IMR-90 (cell line): Measurements from ENCODE around the gene SPATA46. TPM values are rescaled to one million over a fixed set of nuclear protein-coding genes. Genes with fewer than 3 reads are reported as not detected.
"Not testable (repeated sequence)": the region's sequence is repeated elsewhere in the genome, so short reads cannot be mapped to it uniquely, and the experiment has no call there.

Experiments used
- ATAC-seq: fragments of 200-7000 bp; cut with Tn5 transposase; 2 replicates; pipeline ENCODE4 v1.9.1; 2020; ENCODE audit warnings: low read depth, mild to moderate bottlenecking, moderate library complexity
- BruUV-seq: library from RNA; stranded (reverse); fragments of 400-500 nt; replicated peaks from 2 replicates; lab custom pipeline; 2021; lab: Mats Ljungman, UMichigan
- CTCF ChIA-PET: fragments of 300-600 bp; formaldehyde crosslinking; extraction: SDS; loops from one replicate; lab custom pipeline; 2021; ENCODE audit warnings: antibody characterized with exemption; lab: Yijun Ruan, JAX
- POLR2A ChIA-PET: fragments of 300-600 bp; sonication (Branson Sonifier 250); formaldehyde crosslinking; loops from one replicate; lab custom pipeline; 2022; ENCODE audit warnings: antibody characterized with exemption; ENCODE audit not compliant: unreplicated experiment; lab: Charles Lee
- DNase-seq: peaks from one replicate; pipeline ENCODE4 v3.0.0; 2013
- H2AFZ ChIP-seq: replicated peaks from 2 replicates; pipeline ENCODE3; 2013; ENCODE audit warnings: low read length, mild to moderate bottlenecking; ENCODE audit not compliant: poor library complexity
- H2AK5ac ChIP-seq: 2 replicates; pipeline ENCODE4 v1.6.1; 2013; ENCODE audit warnings: low read depth, low read length, inconsistent platforms
- H2AK9ac ChIP-seq: replicated peaks from 2 replicates; pipeline ENCODE3; 2013; ENCODE audit warnings: mild to moderate bottlenecking, low read depth, low read length, moderate library complexity; ENCODE audit not compliant: poor library complexity
- H2BK120ac ChIP-seq: 2 replicates; pipeline ENCODE4 v1.6.1; 2013; ENCODE audit warnings: low read depth, low read length, inconsistent platforms
- H2BK15ac ChIP-seq: 3 replicates; pipeline ENCODE4 v1.6.1; 2013; ENCODE audit warnings: low read depth, low read length, inconsistent platforms
- H2BK20ac ChIP-seq: 2 replicates; pipeline ENCODE4 v1.6.1; 2013; ENCODE audit warnings: low read depth, mild to moderate bottlenecking, inconsistent platforms, low read length, moderate library complexity
- H2BK5ac ChIP-seq: 2 replicates; pipeline ENCODE4 v1.6.1; 2013; ENCODE audit warnings: mild to moderate bottlenecking, low read depth, low read length, inconsistent platforms; ENCODE audit not compliant: poor library complexity, severe bottlenecking
- H3K14ac ChIP-seq: replicated peaks from 2 replicates; pipeline ENCODE4 v1.6.1; 2013; ENCODE audit warnings: low read depth, low read length, inconsistent platforms
- H3K18ac ChIP-seq: 2 replicates; pipeline ENCODE4 v1.6.1; 2013; ENCODE audit warnings: low read depth, low read length, control low read depth
- H3K23ac ChIP-seq: 2 replicates; pipeline ENCODE4 v1.6.1; 2013; ENCODE audit warnings: low read depth, low read length, inconsistent platforms
- H3K27ac ChIP-seq: 2 replicates; pipeline ENCODE4 v1.5.1; 2013; ENCODE audit warnings: mild to moderate bottlenecking, control low read depth, low read length; ENCODE audit not compliant: insufficient read depth
- H3K27me3 ChIP-seq: 2 replicates; pipeline ENCODE4 v1.6.1; 2013; ENCODE audit warnings: low read length; ENCODE audit not compliant: control insufficient read depth, insufficient read depth
- H3K36me3 ChIP-seq: 2 replicates; pipeline ENCODE4 v1.6.1; 2013; ENCODE audit warnings: low read length, mixed read lengths; ENCODE audit not compliant: control insufficient read depth, insufficient read depth
- H3K4ac ChIP-seq: 2 replicates; pipeline ENCODE4 v1.6.1; 2013; ENCODE audit warnings: low read depth, low read length, inconsistent platforms
- H3K4me1 ChIP-seq: 2 replicates; pipeline ENCODE4 v1.6.1; 2013; ENCODE audit warnings: low read length, mixed read lengths; ENCODE audit not compliant: control insufficient read depth, insufficient read depth
- H3K4me2 ChIP-seq: 2 replicates; pipeline ENCODE4 v1.6.1; 2013; ENCODE audit warnings: low read depth, mild to moderate bottlenecking, control low read depth, low read length, moderate library complexity
- H3K4me3 ChIP-seq: 2 replicates; pipeline ENCODE4 v1.5.1; 2013; ENCODE audit warnings: low read depth, mild to moderate bottlenecking, control low read depth, low read length, moderate library complexity; ENCODE audit not compliant: insufficient read depth
- H3K56ac ChIP-seq: 2 replicates; pipeline ENCODE4 v1.6.1; 2013; ENCODE audit warnings: low read length, inconsistent platforms; ENCODE audit not compliant: insufficient read depth; ENCODE audit errors: extremely low read depth
- H3K79me1 ChIP-seq, 2 experiments: 2 replicates each; pipeline ENCODE4 v1.6.1; 2013; ENCODE audit warnings: low read length in 2 of 2, inconsistent platforms in 1 of 2, low read depth in 1 of 2
- H3K9ac ChIP-seq: 2 replicates; pipeline ENCODE4 v1.6.1; 2013; ENCODE audit warnings: low read depth, low read length, control low read depth
- H3K9me1 ChIP-seq: 2 replicates; pipeline ENCODE4 v1.6.1; 2013; ENCODE audit warnings: low read length, inconsistent platforms; ENCODE audit not compliant: insufficient read depth
- H3K9me3 ChIP-seq: 2 replicates; pipeline ENCODE4 v1.6.1; 2013; ENCODE audit warnings: low read length; ENCODE audit not compliant: control insufficient read depth, insufficient read depth
- H4K20me1 ChIP-seq: 2 replicates; pipeline ENCODE4 v1.6.1; 2013; ENCODE audit warnings: low read length, inconsistent platforms; ENCODE audit not compliant: insufficient read depth
- H4K5ac ChIP-seq: 2 replicates; pipeline ENCODE4 v1.6.1; 2013; ENCODE audit warnings: mild to moderate bottlenecking, low read depth, low read length, control low read depth
- H4K8ac ChIP-seq, 2 experiments: 2 replicates each; pipeline ENCODE4 v1.6.1; 2013; ENCODE audit warnings: low read depth in 2 of 2, low read length in 2 of 2, control low read depth in 1 of 2, inconsistent platforms in 1 of 2
- H4K91ac ChIP-seq: 2 replicates; pipeline ENCODE4 v1.6.1; 2013; ENCODE audit warnings: low read depth, low read length, inconsistent platforms; ENCODE audit not compliant: insufficient read depth
- whole genome bisulfite sequencing, 2 experiments: methylation state at CpG; one replicate each; pipeline versions ENCODE4 v1.1.5 to v1.1.7; 2013; ENCODE audit warnings: missing lambda C conversion rate in 2 of 2; ENCODE audit not compliant: insufficient read length in 1 of 2; ENCODE audit errors: extremely low coverage in 2 of 2; 5-methylcytosine and 5-hydroxymethylcytosine counted together
- dilution Hi-C: fragments of 300-500 bp; cut with HindIII; formaldehyde crosslinking; loops from one replicate; pipeline ENCODE4 v1.14.3; 2018; ENCODE audit warnings: low sequenced_read_pairs; ENCODE audit not compliant: unreplicated experiment
- in situ Hi-C: fragments of 300-500 bp; cut with MboI; formaldehyde crosslinking; loops from 3 replicates; pipeline ENCODE4 v1.14.3; 2019; ENCODE audit warnings: low sequenced_read_pairs, inconsistent platforms, mixed read lengths
- intact Hi-C: fragments of 100-400 bp; cut with micrococcal nuclease; formaldehyde crosslinking; loops from 2 replicates; pipeline ENCODE4 v1.10.0; 2022
- polyA plus RNA-seq, 3 experiments: library from polyadenylated mRNA; depleted of rRNA; stranded (reverse); fragments of >200 nt; gene quantifications; 2 replicates each; pipeline ENCODE4 v1.2.3, GENCODE V29; 2012; ENCODE audit warnings: low replicate concordance in 1 of 3
- total RNA-seq: library from RNA; depleted of rRNA; stranded (reverse); fragments of >200 nt; gene quantifications from 2 replicates; pipeline ENCODE4 v1.2.3, GENCODE V29; 2012

The SPATA46 gene
- total and polyA plus RNA-seq, 2 of the 4 experiments (the other 2 are of a cell fraction): not detected

GRCh38 chr1:162351874-162352273 lies 24.8 kb downstream of the SPATA46 start:
- dilution Hi-C loops, H4K91ac ChIP-seq, H4K5ac ChIP-seq, H3K9ac ChIP-seq, H3K4me3 ChIP-seq, H4K20me1 ChIP-seq, H2BK5ac ChIP-seq, in situ Hi-C loops, DNase-seq, H2AFZ ChIP-seq, BruUV-seq, H3K4me1 ChIP-seq, H3K36me3 ChIP-seq, H3K4me2 ChIP-seq, H4K8ac ChIP-seq, H2AK9ac ChIP-seq, H3K9me1 ChIP-seq, H2BK15ac ChIP-seq, H3K23ac ChIP-seq, H3K27me3 ChIP-seq, intact Hi-C loops, H3K56ac ChIP-seq, H3K9me3 ChIP-seq, H2AK5ac ChIP-seq, H3K18ac ChIP-seq, H3K79me1 ChIP-seq, H2BK120ac ChIP-seq, H2BK20ac ChIP-seq, POLR2A ChIA-PET, ATAC-seq, H3K14ac ChIP-seq, H3K27ac ChIP-seq, H3K4ac ChIP-seq: not testable (repeated sequence)
- 83% methylated on average over 1 of the region's 4 CpGs; no CpG with 5 or more reads in 1 of the 2 experiments for WGBS, 2 experiments
- CTCF ChIA-PET: interaction anchor here (0.6 kb wide), 2 partner anchors 206 to 505 kb away, joined by 3 to 4 read pairs; no protein-coding TSS in a partner anchor
